Stimulated activated naive B cell treated with anti-CD40 and anti-IgM and Interleukin-4, amounts not matched to agents 10 μg/mL and 1 μg/mL and 100 μg/mL, for 72 hours (primary cell): ENCODE measurements around the gene OR5AN1.

ENCODE experiments used
- ATAC-seq, 2 donors: fragments of 150-1000 bp; cut with Tn5 transposase; replicated peaks; 2 replicates each; pipeline ENCODE4 v1.10.0; 2021; ENCODE audit warnings: moderate library complexity in 1 of 2
- DNase-seq: peaks from one replicate; pipeline ENCODE4 v3.0.0; 2021
- H3K27ac Mint-ChIP-seq: one replicate; pipeline ENCODE4 v1.8.0; 2022; ENCODE audit warnings: mild to moderate bottlenecking, mixed read lengths
- H3K27me3 Mint-ChIP-seq, 2 donors: one replicate each; pipeline ENCODE4 v1.8.0; 2022; ENCODE audit warnings: mixed read lengths in 2 of 2
- H3K36me3 Mint-ChIP-seq, 2 donors: one replicate each; pipeline ENCODE4 v1.8.0; 2022; ENCODE audit warnings: mixed read lengths in 2 of 2, mild to moderate bottlenecking in 1 of 2
- H3K4me1 Mint-ChIP-seq, 2 donors: one replicate each; pipeline ENCODE4 v1.8.0; 2022; ENCODE audit warnings: mixed read lengths in 2 of 2, mild to moderate bottlenecking in 1 of 2
- H3K4me3 Mint-ChIP-seq, 2 donors: one replicate each; pipeline ENCODE4 v1.8.0; 2022; ENCODE audit warnings: mild to moderate bottlenecking in 2 of 2, mixed read lengths in 2 of 2, moderate library complexity in 1 of 2
- H3K9me3 Mint-ChIP-seq, 2 donors: one replicate each; pipeline ENCODE4 v1.8.0; 2022; ENCODE audit warnings: mixed read lengths in 2 of 2, mild to moderate bottlenecking in 1 of 2

OR5AN1 gene

DNA sequence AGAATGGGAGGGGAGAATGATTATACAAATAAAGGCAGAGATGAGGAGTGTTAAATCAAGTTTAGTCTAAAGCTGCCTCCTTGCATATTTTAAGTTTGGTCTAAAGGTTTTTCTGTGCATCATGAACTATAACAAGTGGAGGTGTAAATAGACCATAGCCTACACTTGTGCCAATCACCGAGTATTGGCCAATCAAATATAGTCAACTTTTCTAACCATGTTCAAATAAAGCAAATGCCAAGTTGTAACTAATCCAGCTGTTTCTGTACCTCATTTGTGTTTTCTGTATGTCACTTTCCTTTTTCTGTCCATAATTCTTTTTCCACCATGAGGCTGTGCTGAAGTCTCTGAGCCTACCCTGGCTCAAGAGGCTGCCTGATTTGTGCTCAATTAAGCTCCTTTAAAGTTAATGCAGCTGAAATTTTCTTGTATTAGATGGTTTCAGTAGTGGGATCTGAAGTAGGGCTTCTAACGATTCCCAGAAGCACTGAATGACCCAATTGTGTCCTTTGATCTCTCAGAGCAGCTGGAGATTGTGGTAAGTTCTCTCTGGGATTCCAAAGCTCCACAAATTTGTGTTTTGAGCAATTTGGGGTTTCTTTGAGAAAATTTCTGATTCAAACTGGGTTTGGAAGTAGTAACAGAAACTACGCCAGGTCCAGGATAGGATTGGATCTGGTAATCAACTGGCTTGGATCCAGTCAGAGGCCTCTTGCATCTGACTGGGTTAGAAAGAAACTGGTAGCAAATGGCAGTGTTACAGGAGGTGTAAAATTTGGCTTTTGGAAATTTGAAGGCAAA lies 42.0 kb downstream of the OR5AN1 start:
- peaks cover 2 to 4% of the 10 kb centered on the region in 2 donors for H3K9me3 Mint-ChIP-seq
- H3K27ac Mint-ChIP-seq: no peak overlapping the region
- H3K27me3 Mint-ChIP-seq: no peaks in the 10 kb centered on the region
- H3K36me3 Mint-ChIP-seq: peaks cover 0 to 4% of the 10 kb centered on the region in 2 donors
- no peaks in the 10 kb centered on the region for H3K4me1 Mint-ChIP-seq
- no peak for DNase-seq
- ATAC-seq: no peak
- no peak overlapping the region for H3K4me3 Mint-ChIP-seq

DNA sequence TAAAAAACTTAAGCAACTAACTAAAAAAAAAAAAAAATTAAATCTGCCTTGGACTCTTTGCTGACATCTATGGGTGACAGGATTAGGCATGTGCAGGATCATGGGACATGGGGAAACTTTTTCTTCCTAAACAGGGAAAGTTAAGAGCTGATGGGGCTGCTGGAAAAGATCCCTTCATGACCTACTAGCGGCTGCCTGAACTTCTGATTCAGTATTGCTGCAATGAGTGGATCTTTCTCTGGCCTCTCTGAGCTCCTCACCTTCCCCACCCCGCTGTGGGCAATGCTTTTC lies 42.5 kb downstream of the OR5AN1 start:
- no peak for ATAC-seq
- no peak for DNase-seq
- peaks cover 4 to 5% of the 10 kb centered on the region in 2 donors for H3K9me3 Mint-ChIP-seq
- H3K27me3 Mint-ChIP-seq: no peaks in the 10 kb centered on the region
- H3K4me3 Mint-ChIP-seq: no peak overlapping the region
- H3K4me1 Mint-ChIP-seq: no peaks in the 10 kb centered on the region
- H3K27ac Mint-ChIP-seq: no peak overlapping the region
- H3K36me3 Mint-ChIP-seq: peaks cover 0 to 8% of the 10 kb centered on the region in 2 donors

DNA sequence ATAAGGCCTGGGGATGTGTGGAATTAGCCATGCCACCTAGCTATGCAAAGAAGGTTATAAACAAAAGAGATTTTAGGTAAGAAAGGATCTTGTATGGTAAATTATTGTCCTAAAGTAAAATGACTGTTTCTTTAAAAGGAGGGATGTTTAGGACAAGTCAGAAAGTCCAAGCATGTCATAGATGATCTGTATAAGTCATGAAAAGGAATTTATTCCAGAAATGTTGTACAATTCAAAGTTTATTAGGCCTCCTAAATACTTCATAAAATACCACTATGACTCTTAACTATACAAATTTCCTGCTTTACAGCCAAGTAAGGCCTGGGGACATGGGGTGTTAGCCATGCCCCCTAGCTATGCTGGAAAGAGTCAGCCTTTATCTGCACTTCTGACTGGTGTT lies 44.9 kb downstream of the OR5AN1 start:
- Mint-ChIP-seq H3K9me3 (peaks cover 4 to 7% of the 10 kb centered on the region in 2 donors), H3K4me3 (no peak overlapping the region), H3K4me1 (no peaks in the 10 kb centered on the region), H3K27ac (no peak overlapping the region), H3K27me3 (no peaks in the 10 kb centered on the region), H3K36me3 (peaks cover 0 to 8% of the 10 kb centered on the region in 2 donors)
- ATAC-seq (no peak), DNase-seq (no peak)

DNA sequence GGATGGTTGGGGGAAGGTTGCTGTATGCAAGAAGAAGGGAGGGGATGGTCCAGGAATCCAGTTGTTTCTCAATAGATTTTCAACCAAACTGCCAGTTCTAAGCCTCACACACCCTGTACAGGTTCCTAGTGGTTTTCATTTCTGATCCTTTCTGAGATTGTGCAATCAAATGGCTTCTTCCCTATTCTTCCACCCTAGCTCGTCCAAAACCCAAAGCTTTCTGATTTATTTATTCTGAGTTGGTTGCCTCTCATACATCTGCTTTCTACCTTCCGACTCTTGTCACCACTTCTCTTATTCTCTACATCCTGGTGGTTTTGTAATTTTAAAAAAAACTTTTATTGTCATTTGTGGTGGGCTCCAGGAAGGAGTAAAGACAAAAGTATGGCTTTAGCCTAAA lies 55.0 kb downstream of the OR5AN1 start:
- peaks cover 25 to 32% of the 10 kb centered on the region in 2 donors for H3K4me1 Mint-ChIP-seq
- DNase-seq (no peak), ATAC-seq (no peak)
- H3K9me3 Mint-ChIP-seq: peaks cover 9 to 19% of the 10 kb centered on the region in 2 donors
- peaks cover 5 to 14% of the 10 kb centered on the region in 2 donors for H3K36me3 Mint-ChIP-seq
- no peaks in the 10 kb centered on the region for H3K27me3 Mint-ChIP-seq
- H3K27ac Mint-ChIP-seq: no peak overlapping the region
- H3K4me3 Mint-ChIP-seq: no peak overlapping the region

DNA sequence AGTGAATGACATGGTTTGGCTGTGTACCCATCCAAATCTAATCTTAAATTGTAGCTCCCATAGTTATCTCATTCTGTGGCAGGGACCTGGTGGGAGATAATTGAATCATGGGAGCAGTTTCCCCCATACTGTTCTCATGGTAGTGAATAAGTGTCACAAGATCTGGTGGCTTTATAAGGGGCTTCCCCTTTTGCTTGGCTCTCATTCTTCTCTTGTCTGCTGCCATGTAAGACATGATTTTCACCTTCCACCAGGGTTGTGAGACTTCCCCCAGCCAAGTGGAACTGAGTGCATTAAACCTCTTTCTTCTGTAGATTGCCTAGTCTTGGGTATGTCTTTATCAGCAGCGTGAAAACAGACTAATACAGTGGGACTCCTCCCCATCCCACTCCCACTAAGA lies 56.4 kb downstream of the OR5AN1 start:
- no peak for ATAC-seq
- no peak overlapping the region for H3K4me3 Mint-ChIP-seq
- peaks cover 27 to 32% of the 10 kb centered on the region in 2 donors for H3K4me1 Mint-ChIP-seq
- DNase-seq: no peak
- no peaks in the 10 kb centered on the region for H3K27me3 Mint-ChIP-seq
- H3K36me3 Mint-ChIP-seq: peaks cover 5 to 13% of the 10 kb centered on the region in 2 donors
- H3K27ac Mint-ChIP-seq: no peak overlapping the region
- H3K9me3 Mint-ChIP-seq: peaks cover 5 to 17% of the 10 kb centered on the region in 2 donors

DNA sequence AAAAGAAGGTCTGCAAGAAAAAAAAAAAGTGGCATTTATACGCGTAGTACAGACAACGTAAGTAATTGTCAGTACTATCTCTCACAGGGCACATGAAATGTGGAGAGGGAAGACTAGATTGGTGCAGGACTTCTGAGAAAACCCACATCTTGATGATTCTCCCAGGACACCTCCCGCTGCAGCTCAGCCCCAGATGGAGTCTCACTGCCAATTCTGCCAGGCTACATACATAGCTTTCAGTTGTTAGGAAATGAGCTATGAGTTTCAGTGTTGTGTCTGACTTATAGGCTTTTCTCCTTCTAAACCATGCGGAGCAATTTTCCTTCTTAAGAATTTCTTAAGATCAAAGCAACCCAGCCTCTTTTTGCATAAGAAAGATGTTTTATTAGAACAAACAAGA lies 57.9 kb downstream of the OR5AN1 start:
- H3K4me3 Mint-ChIP-seq: no peak overlapping the region
- peaks cover 30 to 32% of the 10 kb centered on the region in 2 donors for H3K4me1 Mint-ChIP-seq
- no peaks in the 10 kb centered on the region for H3K27me3 Mint-ChIP-seq
- H3K27ac Mint-ChIP-seq: peak overlapping the region; percentile 56
- peaks cover 3 to 14% of the 10 kb centered on the region in 2 donors for H3K36me3 Mint-ChIP-seq
- peaks cover 4 to 16% of the 10 kb centered on the region in 2 donors for H3K9me3 Mint-ChIP-seq
- peak in 1 of 2 donors; percentile 21 for ATAC-seq
- DNase-seq: no peak

DNA sequence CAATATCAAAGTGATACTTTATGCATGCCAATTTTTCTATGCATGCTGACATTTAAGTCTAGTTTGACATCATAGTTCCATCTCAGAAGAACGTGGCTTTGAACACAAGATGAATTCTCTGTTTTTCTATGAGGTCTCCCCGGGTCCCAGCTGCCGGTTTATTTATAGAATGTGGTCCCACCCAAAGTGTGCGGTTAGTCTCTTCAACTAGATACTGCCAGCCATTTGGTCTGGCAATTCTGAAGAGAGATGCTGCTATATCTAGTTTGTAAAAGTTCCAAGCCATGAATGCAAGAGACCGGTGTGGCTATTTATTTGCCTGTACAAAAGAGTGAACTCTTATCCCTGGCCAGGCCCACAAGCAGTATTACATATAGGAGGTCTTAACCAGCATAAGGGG lies 58.3 kb downstream of the OR5AN1 start:
- Mint-ChIP-seq H3K27ac (no peak overlapping the region), H3K4me3 (no peak overlapping the region), H3K36me3 (peaks cover 3 to 14% of the 10 kb centered on the region in 2 donors), H3K27me3 (no peaks in the 10 kb centered on the region), H3K9me3 (peaks cover 4 to 16% of the 10 kb centered on the region in 2 donors), H3K4me1 (peaks cover 30 to 33% of the 10 kb centered on the region in 2 donors)
- no peak for DNase-seq
- ATAC-seq: peak; percentile 36 to 63

DNA sequence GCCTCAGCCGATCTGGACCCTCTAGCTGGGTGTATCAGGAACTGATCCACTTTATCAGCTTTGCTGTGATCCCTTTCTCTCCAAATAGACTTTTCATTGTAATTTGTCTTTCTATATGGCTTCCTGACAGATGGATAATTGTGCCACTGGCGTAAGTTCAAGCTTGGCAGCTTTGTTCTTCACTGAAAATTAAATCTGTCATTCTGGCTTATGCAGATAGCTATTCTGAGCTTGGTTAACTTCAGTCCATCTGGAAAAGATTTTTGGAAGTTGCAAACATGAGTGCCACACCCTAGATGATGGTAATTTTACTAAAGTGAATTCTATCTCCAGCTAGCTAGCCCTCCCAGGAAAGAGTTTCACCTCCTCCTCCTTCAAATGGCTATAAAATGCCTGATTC lies 59.5 kb downstream of the OR5AN1 start:
- no peak overlapping the region for H3K27ac Mint-ChIP-seq
- H3K27me3 Mint-ChIP-seq: no peaks in the 10 kb centered on the region
- H3K4me3 Mint-ChIP-seq: no peak overlapping the region
- ATAC-seq (no peak), DNase-seq (no peak)
- peaks cover 4 to 16% of the 10 kb centered on the region in 2 donors for H3K9me3 Mint-ChIP-seq
- H3K36me3 Mint-ChIP-seq: peaks cover 3 to 14% of the 10 kb centered on the region in 2 donors
- H3K4me1 Mint-ChIP-seq: peaks cover 36 to 41% of the 10 kb centered on the region in 2 donors
